Sigmoid colon (tissue), 4 donors: ENCODE measurements around the gene USP15.

Source experiments
- POLR2A ChIP-seq, 2 donors: fragments of 450-650 bp; IDR thresholded peaks; one replicate each; pipeline ENCODE4 v1.6.1; 2016; ENCODE audit warnings: antibody characterized with exemption in 2 of 2, mild to moderate bottlenecking in 2 of 2, moderate library complexity in 2 of 2
- POLR2AphosphoS5 ChIP-seq, 4 donors: sonication (generic); formaldehyde crosslinking; IDR thresholded peaks; one replicate each; pipeline ENCODE4 v1.6.1; 2017; ENCODE audit warnings: antibody characterized with exemption in 4 of 4
- TF ChIP-seq, protein P1 (sequence below), 4 experiments: fragments of 450-650 bp in 3 of 4; fragments of 200-600 bp in 1 of 4; IDR thresholded peaks; one replicate each; pipeline ENCODE4 v1.5.1; 2016 to 2019; ENCODE audit warnings: antibody characterized with exemption in 4 of 4, mild to moderate bottlenecking in 3 of 4, moderate library complexity in 2 of 4

DNA sequence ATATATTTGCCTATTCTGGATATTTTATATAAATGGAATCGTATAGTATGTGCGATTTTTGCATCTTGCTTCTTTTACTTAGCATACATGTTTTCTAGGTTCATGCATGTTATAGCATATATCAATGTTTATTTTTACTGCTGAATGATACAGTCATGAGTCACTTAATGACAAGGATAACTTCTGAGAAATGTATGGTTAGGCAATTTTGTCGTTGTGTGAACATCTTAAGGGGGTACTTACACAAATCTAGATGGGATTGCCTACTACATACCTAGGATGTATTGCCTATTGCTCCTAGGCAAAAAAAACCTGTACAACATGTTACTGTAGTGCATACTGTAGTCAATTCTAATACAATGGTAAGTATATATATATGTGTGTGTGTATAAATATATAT, 8.8 kb downstream of the USP15 start:
- no peak for TF ChIP-seq POLR2AphosphoS5 (IDR thresholded peaks at IDR 0.05)
- TF ChIP-seq, protein P1, sequence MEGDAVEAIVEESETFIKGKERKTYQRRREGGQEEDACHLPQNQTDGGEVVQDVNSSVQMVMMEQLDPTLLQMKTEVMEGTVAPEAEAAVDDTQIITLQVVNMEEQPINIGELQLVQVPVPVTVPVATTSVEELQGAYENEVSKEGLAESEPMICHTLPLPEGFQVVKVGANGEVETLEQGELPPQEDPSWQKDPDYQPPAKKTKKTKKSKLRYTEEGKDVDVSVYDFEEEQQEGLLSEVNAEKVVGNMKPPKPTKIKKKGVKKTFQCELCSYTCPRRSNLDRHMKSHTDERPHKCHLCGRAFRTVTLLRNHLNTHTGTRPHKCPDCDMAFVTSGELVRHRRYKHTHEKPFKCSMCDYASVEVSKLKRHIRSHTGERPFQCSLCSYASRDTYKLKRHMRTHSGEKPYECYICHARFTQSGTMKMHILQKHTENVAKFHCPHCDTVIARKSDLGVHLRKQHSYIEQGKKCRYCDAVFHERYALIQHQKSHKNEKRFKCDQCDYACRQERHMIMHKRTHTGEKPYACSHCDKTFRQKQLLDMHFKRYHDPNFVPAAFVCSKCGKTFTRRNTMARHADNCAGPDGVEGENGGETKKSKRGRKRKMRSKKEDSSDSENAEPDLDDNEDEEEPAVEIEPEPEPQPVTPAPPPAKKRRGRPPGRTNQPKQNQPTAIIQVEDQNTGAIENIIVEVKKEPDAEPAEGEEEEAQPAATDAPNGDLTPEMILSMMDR (IDR thresholded peaks at IDR 0.05) = no peak
- TF ChIP-seq POLR2A (IDR thresholded peaks at IDR 0.05) = no peak
